ENCODE results near the gene FGF12.
A peak's percentile ranks its signal among the peaks of the same experiment; 100 is the strongest.

The FGF12 gene

DNA sequence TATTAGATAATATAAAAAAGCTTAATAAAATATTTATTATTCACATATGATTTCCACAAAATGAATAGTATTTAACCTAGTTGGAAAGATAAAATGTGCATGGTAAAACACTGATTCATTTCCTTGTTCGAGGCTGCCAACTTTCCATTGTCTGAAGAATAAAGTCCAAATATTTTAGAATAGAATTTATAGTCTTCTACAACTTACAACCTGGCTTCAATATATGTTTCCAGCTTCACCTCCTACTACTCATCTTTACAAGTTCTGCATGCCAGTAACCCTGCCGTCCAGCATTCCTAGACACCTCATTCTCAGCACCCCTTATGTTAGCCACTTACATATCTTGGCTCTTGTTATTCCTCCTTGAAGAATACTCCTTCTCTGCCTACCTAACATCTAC, 244.5 kb downstream of the FGF12 start:
- no peaks in the 10 kb centered on the region for H3K27me3 ChIP-seq (ENCODE audit: insufficient read depth, low read length)
- no peak overlapping the region for H4K8ac ChIP-seq (ENCODE audit: low read depth, low read length)
- no peaks in the 10 kb centered on the region for H3K9me3 ChIP-seq (ENCODE audit: insufficient read depth, low read depth, low read length)
- H2AFZ ChIP-seq (ENCODE audit: insufficient read depth, low read length, poor library complexity), result no peak overlapping the region
- WGBS (ENCODE audit: extremely low coverage, insufficient coverage, insufficient read length), result no CpG with 5 or more reads among the region's 2 CpGs
- no peak overlapping the region for H4K91ac ChIP-seq (ENCODE audit: low read depth, low read length)
- no peak overlapping the region for H3K14ac ChIP-seq (ENCODE audit: low read length)
- no peak overlapping the region for H3K27ac ChIP-seq (ENCODE audit: low read depth, low read length)
- no peaks in the 10 kb centered on the region for H3K79me1 ChIP-seq (ENCODE audit: low read length)
- no peak overlapping the region for H3K4me3 ChIP-seq (ENCODE audit: low read depth, low read length)
- H3K36me3 ChIP-seq (ENCODE audit: control insufficient read depth in 1 of 2, insufficient read depth in 2 of 2, low read length in 2 of 2), result no peaks in the 10 kb centered on the region
- H3K9ac ChIP-seq (ENCODE audit: low read length), result no peak overlapping the region
- no peak overlapping the region for H2BK120ac ChIP-seq (ENCODE audit: insufficient read depth, low read length, poor library complexity)
- H2AK5ac ChIP-seq (ENCODE audit: low read length), result no peak overlapping the region
- H2BK12ac ChIP-seq (ENCODE audit: low read length), result no peak overlapping the region
- H3K79me2 ChIP-seq (ENCODE audit: control insufficient read depth, insufficient read depth, low read length, poor library complexity), result no peaks in the 10 kb centered on the region
- H3K18ac ChIP-seq (ENCODE audit: low read length), result no peak overlapping the region
- H2BK5ac ChIP-seq (ENCODE audit: low read depth, low read length, poor library complexity), result no peak overlapping the region
- DNase-seq, result no peak
- no peak overlapping the region for H3K4me2 ChIP-seq (ENCODE audit: low read length)
- H3K4me1 ChIP-seq (ENCODE audit: control insufficient read depth in 1 of 2, insufficient read depth in 2 of 2, low read length in 2 of 2), result no peaks in the 10 kb centered on the region
- no peak overlapping the region for H4K12ac ChIP-seq (ENCODE audit: low read depth, low read length)
- no peak overlapping the region for H3K23ac ChIP-seq (ENCODE audit: low read length)
- H3K4ac ChIP-seq (ENCODE audit: low read depth, low read length), result no peak overlapping the region

DNA sequence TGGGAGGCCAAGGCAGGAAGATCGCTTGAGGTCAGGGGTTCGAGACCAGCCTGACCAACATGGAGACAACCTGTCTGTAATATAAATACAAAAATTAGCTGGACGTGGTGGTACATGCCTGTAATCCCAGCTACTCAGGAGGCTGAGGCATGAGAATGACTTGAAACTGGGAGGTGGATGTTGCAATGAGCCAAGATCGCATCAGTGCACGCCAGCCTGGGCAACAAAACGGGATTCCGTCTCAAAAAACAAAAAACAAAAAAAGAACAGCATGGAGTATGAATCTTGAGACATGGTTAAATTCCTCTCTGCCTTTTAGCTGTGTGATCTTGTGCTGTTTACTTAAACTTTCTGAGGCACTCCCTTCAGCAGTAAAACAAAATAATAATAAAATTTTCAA, 244.9 kb downstream of the FGF12 start:
- Histone ChIP-seq H2BK12ac (ENCODE audit: low read length) (no peak overlapping the region), H4K91ac (ENCODE audit: low read depth, low read length) (no peak overlapping the region), H3K4me1 (ENCODE audit: control insufficient read depth in 1 of 2, insufficient read depth in 2 of 2, low read length in 2 of 2) (no peaks in the 10 kb centered on the region), H2BK120ac (ENCODE audit: insufficient read depth, low read length, poor library complexity) (no peak overlapping the region), H4K12ac (ENCODE audit: low read depth, low read length) (no peak overlapping the region), H3K79me2 (ENCODE audit: control insufficient read depth, insufficient read depth, low read length, poor library complexity) (no peaks in the 10 kb centered on the region), H3K23ac (ENCODE audit: low read length) (no peak overlapping the region), H3K9me3 (ENCODE audit: insufficient read depth, low read depth, low read length) (no peaks in the 10 kb centered on the region), H3K79me1 (ENCODE audit: low read length) (no peaks in the 10 kb centered on the region), H3K18ac (ENCODE audit: low read length) (no peak overlapping the region), H3K27ac (ENCODE audit: low read depth, low read length) (no peak overlapping the region), H4K8ac (ENCODE audit: low read depth, low read length) (no peak overlapping the region), H2AK5ac (ENCODE audit: low read length) (no peak overlapping the region), H2AFZ (ENCODE audit: insufficient read depth, low read length, poor library complexity) (no peak overlapping the region), H3K9ac (ENCODE audit: low read length) (no peak overlapping the region), H3K4me2 (ENCODE audit: low read length) (no peak overlapping the region), H2BK5ac (ENCODE audit: low read depth, low read length, poor library complexity) (no peak overlapping the region), H3K36me3 (ENCODE audit: control insufficient read depth in 1 of 2, insufficient read depth in 2 of 2, low read length in 2 of 2) (no peaks in the 10 kb centered on the region), H3K4me3 (ENCODE audit: low read depth, low read length) (no peak overlapping the region), H3K14ac (ENCODE audit: low read length) (no peak overlapping the region), H3K27me3 (ENCODE audit: insufficient read depth, low read length) (no peaks in the 10 kb centered on the region), H3K4ac (ENCODE audit: low read depth, low read length) (no peak overlapping the region)
- WGBS (ENCODE audit: extremely low coverage, insufficient coverage, insufficient read length), result no CpG with 5 or more reads among the region's 7 CpGs
- DNase-seq, result no peak

DNA sequence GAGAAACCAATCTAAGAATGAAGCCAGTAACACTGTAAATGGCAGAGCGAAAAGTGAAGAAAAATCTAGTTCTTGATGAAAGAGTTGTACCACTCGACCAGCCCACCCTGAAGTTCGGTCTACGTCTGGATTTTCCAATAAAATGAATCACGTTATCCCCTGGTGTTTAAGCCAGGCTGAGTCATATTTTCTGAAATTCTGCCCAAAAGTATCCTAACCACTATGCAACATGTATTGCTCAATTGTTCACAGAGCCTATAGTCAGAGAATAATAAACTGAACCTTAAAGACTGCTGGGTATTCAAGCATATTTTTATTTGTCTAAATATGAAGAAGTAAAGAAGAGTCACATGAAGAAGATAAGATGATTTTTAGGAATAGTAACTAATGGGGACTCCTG, 245.7 kb downstream of the FGF12 start:
- H3K79me1 ChIP-seq (ENCODE audit: low read length), result no peaks in the 10 kb centered on the region
- H2AFZ ChIP-seq (ENCODE audit: insufficient read depth, low read length, poor library complexity), result no peak overlapping the region
- no peak overlapping the region for H4K12ac ChIP-seq (ENCODE audit: low read depth, low read length)
- H3K4me2 ChIP-seq (ENCODE audit: low read length), result no peak overlapping the region
- no peaks in the 10 kb centered on the region for H3K9me3 ChIP-seq (ENCODE audit: insufficient read depth, low read depth, low read length)
- no peak overlapping the region for H3K27ac ChIP-seq (ENCODE audit: low read depth, low read length)
- H2BK12ac ChIP-seq (ENCODE audit: low read length), result no peak overlapping the region
- H3K4me3 ChIP-seq (ENCODE audit: low read depth, low read length), result no peak overlapping the region
- no peak overlapping the region for H2BK120ac ChIP-seq (ENCODE audit: insufficient read depth, low read length, poor library complexity)
- no peak overlapping the region for H2BK5ac ChIP-seq (ENCODE audit: low read depth, low read length, poor library complexity)
- no peak overlapping the region for H3K23ac ChIP-seq (ENCODE audit: low read length)
- H3K18ac ChIP-seq (ENCODE audit: low read length), result no peak overlapping the region
- no peaks in the 10 kb centered on the region for H3K79me2 ChIP-seq (ENCODE audit: control insufficient read depth, insufficient read depth, low read length, poor library complexity)
- no peak overlapping the region for H4K91ac ChIP-seq (ENCODE audit: low read depth, low read length)
- H3K36me3 ChIP-seq (ENCODE audit: control insufficient read depth in 1 of 2, insufficient read depth in 2 of 2, low read length in 2 of 2), result no peaks in the 10 kb centered on the region
- no peak overlapping the region for H2AK5ac ChIP-seq (ENCODE audit: low read length)
- H3K14ac ChIP-seq (ENCODE audit: low read length), result no peak overlapping the region
- no peak overlapping the region for H3K4ac ChIP-seq (ENCODE audit: low read depth, low read length)
- H3K4me1 ChIP-seq (ENCODE audit: control insufficient read depth in 1 of 2, insufficient read depth in 2 of 2, low read length in 2 of 2), result no peaks in the 10 kb centered on the region
- no CpG with 5 or more reads among the region's 5 CpGs for WGBS (ENCODE audit: extremely low coverage, insufficient coverage, insufficient read length)
- no peak overlapping the region for H3K9ac ChIP-seq (ENCODE audit: low read length)
- H3K27me3 ChIP-seq (ENCODE audit: insufficient read depth, low read length), result no peaks in the 10 kb centered on the region
- H4K8ac ChIP-seq (ENCODE audit: low read depth, low read length), result no peak overlapping the region
- DNase-seq, result no peak

DNA sequence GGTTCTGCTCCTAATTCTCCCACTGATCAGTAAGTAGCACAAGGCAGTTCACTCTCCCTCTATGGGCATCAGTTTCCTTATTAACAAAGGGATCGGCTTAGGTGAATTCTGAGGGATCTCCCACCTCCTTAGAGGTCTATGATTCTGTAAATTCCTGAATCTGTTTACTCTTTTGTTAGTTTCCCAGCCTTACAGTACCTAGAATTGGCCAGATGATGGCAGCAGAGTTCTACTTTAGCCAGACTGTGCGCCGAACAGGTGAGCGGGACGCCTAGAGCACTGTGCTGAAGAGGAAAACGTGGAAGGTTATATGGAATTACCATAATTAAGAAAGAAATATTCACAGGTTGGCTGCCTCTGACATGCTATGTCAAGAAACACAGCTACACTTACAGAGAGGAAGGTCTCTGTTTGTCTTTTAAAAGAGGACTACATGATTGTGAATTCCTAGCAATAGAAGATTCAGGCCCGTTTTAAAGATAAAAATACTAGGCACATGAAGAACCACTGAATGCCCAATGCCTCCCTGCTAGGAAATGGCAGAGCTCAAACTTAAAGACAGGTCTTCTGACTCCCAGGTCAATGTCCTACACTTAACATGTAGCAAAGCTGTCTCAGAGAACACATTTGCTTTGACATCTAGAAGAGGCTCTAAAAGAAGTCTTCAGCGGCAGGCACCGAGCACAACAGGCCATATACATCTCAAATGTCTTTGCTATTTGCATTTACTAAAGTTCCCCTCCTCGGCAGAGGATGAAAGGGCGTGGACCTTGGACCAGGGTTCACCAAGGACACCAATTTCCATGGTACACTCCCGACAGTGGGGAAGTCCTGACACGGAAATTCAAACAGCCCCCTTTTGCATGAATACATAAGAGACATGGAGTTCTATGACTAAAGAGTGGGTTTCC, 259.9 kb downstream of the FGF12 start:
- no peak overlapping the region for H2AFZ ChIP-seq (ENCODE audit: insufficient read depth, low read length, poor library complexity)
- no peak overlapping the region for H3K4ac ChIP-seq (ENCODE audit: low read depth, low read length)
- H3K18ac ChIP-seq (ENCODE audit: low read length), result no peak overlapping the region
- no CpG with 5 or more reads among the region's 13 CpGs for WGBS (ENCODE audit: extremely low coverage, insufficient coverage, insufficient read length)
- peak; percentile 58 to 85 for DNase-seq
- H4K8ac ChIP-seq (ENCODE audit: low read depth, low read length), result no peak overlapping the region
- no peak overlapping the region for H3K4me3 ChIP-seq (ENCODE audit: low read depth, low read length)
- H3K23ac ChIP-seq (ENCODE audit: low read length), result no peak overlapping the region
- H3K36me3 ChIP-seq (ENCODE audit: control insufficient read depth in 1 of 2, insufficient read depth in 2 of 2, low read length in 2 of 2), result no peaks in the 10 kb centered on the region
- no peak overlapping the region for H3K27ac ChIP-seq (ENCODE audit: low read depth, low read length)
- no peak overlapping the region for H4K12ac ChIP-seq (ENCODE audit: low read depth, low read length)
- no peak overlapping the region for H4K91ac ChIP-seq (ENCODE audit: low read depth, low read length)
- no peak overlapping the region for H2AK5ac ChIP-seq (ENCODE audit: low read length)
- H3K79me2 ChIP-seq (ENCODE audit: control insufficient read depth, insufficient read depth, low read length, poor library complexity), result no peaks in the 10 kb centered on the region
- H3K9ac ChIP-seq (ENCODE audit: low read length), result no peak overlapping the region
- no peaks in the 10 kb centered on the region for H3K79me1 ChIP-seq (ENCODE audit: low read length)
- no peak overlapping the region for H2BK12ac ChIP-seq (ENCODE audit: low read length)
- no peaks in the 10 kb centered on the region for H3K4me1 ChIP-seq (ENCODE audit: control insufficient read depth in 1 of 2, insufficient read depth in 2 of 2, low read length in 2 of 2)
- no peak overlapping the region for H3K4me2 ChIP-seq (ENCODE audit: low read length)
- no peaks in the 10 kb centered on the region for H3K27me3 ChIP-seq (ENCODE audit: insufficient read depth, low read length)
- H3K9me3 ChIP-seq (ENCODE audit: insufficient read depth, low read depth, low read length), result no peaks in the 10 kb centered on the region
- H3K14ac ChIP-seq (ENCODE audit: low read length), result no peak overlapping the region
- H2BK5ac ChIP-seq (ENCODE audit: low read depth, low read length, poor library complexity), result no peak overlapping the region
- H2BK120ac ChIP-seq (ENCODE audit: insufficient read depth, low read length, poor library complexity), result no peak overlapping the region
